ENCODE results near the gene SMC3. TPM values are rescaled to one million over a fixed set of nuclear protein-coding genes. Genes with fewer than 3 reads are reported as not detected.

SMC3 gene
- total and polyA plus RNA-seq, 2 experiments from 2014 or later: 40.8 to 53.5 TPM

GRCh38 chr10:110615057-110615747 is 47.7 kb downstream of the SMC3 start:
- no peak overlapping the region for H3K4me3 ChIP-seq
- H4K20me1 ChIP-seq (ENCODE audit: insufficient read depth, poor library complexity, severe bottlenecking): no peaks in the 10 kb centered on the region
- no peak for DNase-seq (ENCODE audit: low spot score)
- 83% methylated on average over 2 of the region's 2 CpGs for WGBS (ENCODE audit: low lambda C conversion rate, missing lambda C conversion rate)
- no peaks in the 10 kb centered on the region for H3K79me2 ChIP-seq
- no peaks in the 10 kb centered on the region for H3K4me1 ChIP-seq (ENCODE audit: insufficient read depth)
- H3K36me3 ChIP-seq (replicated peaks; ENCODE audit: insufficient read depth, low read depth): no peaks in the 10 kb centered on the region
- TF ChIP-seq CTCF (IDR thresholded peaks at IDR 0.05; ENCODE audit: poor library complexity): no peak
- H3K4me2 ChIP-seq: no peak overlapping the region
- H3K27me3 ChIP-seq: no peaks in the 10 kb centered on the region
- no peaks in the 10 kb centered on the region for H3K9me2 ChIP-seq (replicated peaks; ENCODE audit: insufficient read depth)
- H3K27ac ChIP-seq: no peak overlapping the region
- no peaks in the 10 kb centered on the region for H3K9me3 ChIP-seq (ENCODE audit: low read depth)
- H2AFZ ChIP-seq: no peak overlapping the region

- Histone ChIP-seq H3K9me2 (replicated peaks; ENCODE audit: insufficient read depth) (no peaks in the 10 kb centered on the region), H3K4me1 (ENCODE audit: insufficient read depth) (no peaks in the 10 kb centered on the region), H4K20me1 (ENCODE audit: insufficient read depth, poor library complexity, severe bottlenecking) (no peaks in the 10 kb centered on the region), H3K4me3 (no peak overlapping the region), H3K36me3 (replicated peaks; ENCODE audit: insufficient read depth, low read depth) (no peaks in the 10 kb centered on the region), H3K79me2 (no peaks in the 10 kb centered on the region), H3K4me2 (no peak overlapping the region), H3K9me3 (ENCODE audit: low read depth) (no peaks in the 10 kb centered on the region), H3K27ac (no peak overlapping the region), H3K27me3 (no peaks in the 10 kb centered on the region), H2AFZ (no peak overlapping the region)
- 97% methylated on average over 5 of the region's 5 CpGs for WGBS (ENCODE audit: low lambda C conversion rate, missing lambda C conversion rate)
- DNase-seq (ENCODE audit: low spot score): no peak
- no peak for TF ChIP-seq EZH2 (IDR thresholded peaks at IDR 0.05; ENCODE audit: borderline replicate concordance)
- TF ChIP-seq EZH2phosphoT487 (IDR thresholded peaks at IDR 0.05; ENCODE audit: low read depth, severe bottlenecking, unreplicated experiment): no peak
- TF ChIP-seq CTCF (IDR thresholded peaks at IDR 0.05; ENCODE audit: poor library complexity): no peak
Observed at GRCh38 chr10:110616493-110617033, 49.1 kb downstream of the SMC3 start.

GRCh38 chr10:110617425-110618229 is 50.1 kb downstream of the SMC3 start:
- no peak overlapping the region for H3K4me2 ChIP-seq
- no peaks in the 10 kb centered on the region for H3K27me3 ChIP-seq
- H3K4me1 ChIP-seq (ENCODE audit: insufficient read depth): no peaks in the 10 kb centered on the region
- no peak overlapping the region for H3K4me3 ChIP-seq
- TF ChIP-seq EZH2 (IDR thresholded peaks at IDR 0.05; ENCODE audit: borderline replicate concordance) (no peak), CTCF (IDR thresholded peaks at IDR 0.05; ENCODE audit: poor library complexity) (no peak), EZH2phosphoT487 (IDR thresholded peaks at IDR 0.05; ENCODE audit: low read depth, severe bottlenecking, unreplicated experiment) (no peak)
- no peak overlapping the region for H2AFZ ChIP-seq
- H3K79me2 ChIP-seq: no peaks in the 10 kb centered on the region
- H3K9me2 ChIP-seq (replicated peaks; ENCODE audit: insufficient read depth): no peaks in the 10 kb centered on the region
- no peak overlapping the region for H3K27ac ChIP-seq
- no peaks in the 10 kb centered on the region for H4K20me1 ChIP-seq (ENCODE audit: insufficient read depth, poor library complexity, severe bottlenecking)
- no peaks in the 10 kb centered on the region for H3K36me3 ChIP-seq (replicated peaks; ENCODE audit: insufficient read depth, low read depth)
- no peak for DNase-seq (ENCODE audit: low spot score)
- WGBS (ENCODE audit: low lambda C conversion rate, missing lambda C conversion rate): 93% methylated on average over 7 of the region's 7 CpGs
- no peaks in the 10 kb centered on the region for H3K9me3 ChIP-seq (ENCODE audit: low read depth)

Measured in hepatocyte (in vitro differentiated cells).